GM18517 (cell line): ENCODE measurements around the gene KCNK3.
"Not testable (repeated sequence)": the region's sequence is repeated elsewhere in the genome, so short reads cannot be mapped to it uniquely, and the experiment has no call there.

Experiments
- ATAC-seq: cut with Tn5 transposase; IDR thresholded peaks from one replicate; pipeline ENCODE4 v1.9.1; 2021; ENCODE audit warnings: mild to moderate bottlenecking, moderate library complexity; ENCODE audit not compliant: unreplicated experiment

The KCNK3 gene

DNA sequence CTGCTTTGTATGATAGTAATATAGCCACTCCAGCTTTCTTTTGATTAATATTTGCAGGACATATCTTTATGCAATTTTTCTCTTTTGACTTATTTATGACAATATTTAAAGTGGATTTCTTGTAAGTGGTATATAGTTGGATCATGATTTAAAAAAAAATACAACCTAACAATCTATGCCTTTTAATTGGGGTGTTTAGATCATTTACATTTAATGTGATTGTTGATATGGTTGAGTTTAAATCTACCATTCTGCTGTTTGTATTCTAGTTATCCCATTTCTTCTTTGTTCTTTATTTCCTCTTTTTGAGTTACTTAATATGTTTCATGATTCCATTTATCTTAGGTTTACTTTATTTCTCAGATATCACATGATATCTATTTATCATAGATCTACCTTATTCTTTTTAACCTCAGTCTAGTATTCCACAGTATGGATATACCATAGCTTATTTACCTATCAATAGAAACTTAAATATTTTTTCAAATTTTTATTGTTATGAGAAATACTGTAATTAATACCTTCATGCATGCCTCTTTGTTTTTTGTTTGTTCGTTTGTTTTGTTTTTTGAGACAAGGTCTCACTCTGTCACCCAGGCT lies 32.1 kb upstream of the KCNK3 start:
- no peak for ATAC-seq

- not testable (repeated sequence) for ATAC-seq
Measured at GRCh38 chr2:26665296-26665695, 27.2 kb upstream of the KCNK3 start.

GRCh38 chr2:26666671-26667070 lies 25.9 kb upstream of the KCNK3 start:
- no peak for ATAC-seq

DNA sequence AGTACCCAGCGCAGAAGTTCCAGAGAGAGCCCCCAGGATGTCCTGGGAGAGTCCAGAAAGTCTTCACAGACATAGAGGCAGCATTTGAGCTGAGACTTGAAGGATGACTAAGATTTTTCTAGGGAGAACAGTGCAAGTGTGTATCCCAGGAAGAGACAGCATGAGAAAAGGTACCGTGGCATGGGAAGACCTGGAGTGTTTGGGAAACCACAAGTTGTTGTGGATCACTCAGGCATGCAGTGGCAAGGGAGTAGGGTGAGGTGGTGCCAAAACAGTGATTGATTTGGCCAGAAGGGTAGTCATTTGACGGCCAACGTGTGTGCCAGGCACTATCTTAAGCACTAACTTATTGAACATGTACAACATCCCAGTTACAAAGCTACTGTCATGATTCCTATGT lies 24.5 kb upstream of the KCNK3 start:
- no peak for ATAC-seq

GRCh38 chr2:26668856-26669750 lies 23.4 kb upstream of the KCNK3 start:
- no peak for ATAC-seq

- ATAC-seq: no peak
Measured at GRCh38 chr2:26670171-26670570, 22.4 kb upstream of the KCNK3 start.

DNA sequence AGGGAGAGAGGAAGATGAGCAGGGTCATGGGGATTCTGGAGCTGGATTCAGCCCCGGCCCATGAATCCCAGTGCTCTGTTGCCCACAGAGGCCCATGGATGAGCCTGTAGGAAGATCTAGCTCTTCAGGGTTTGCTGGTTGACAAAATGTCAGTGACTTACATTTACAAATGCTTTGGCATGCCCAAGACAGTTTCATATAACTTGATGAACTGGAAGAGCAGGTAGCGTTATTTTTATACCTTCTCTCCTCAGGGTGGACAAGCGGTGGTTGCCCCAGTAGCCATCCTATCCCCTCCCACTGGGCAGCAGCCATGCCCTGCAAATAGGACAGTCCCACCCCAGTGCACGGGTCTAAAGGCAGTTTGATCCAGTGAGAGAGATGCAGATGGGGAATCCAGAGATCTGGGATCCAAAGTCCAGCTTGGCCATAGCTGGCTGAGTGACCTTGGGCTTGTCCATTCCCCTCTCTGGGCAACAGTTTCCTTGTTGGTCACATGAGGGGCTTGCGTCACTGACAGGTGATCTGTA lies 21.5 kb upstream of the KCNK3 start:
- ATAC-seq: no peak

GRCh38 chr2:26671691-26672090 lies 20.8 kb upstream of the KCNK3 start:
- no peak for ATAC-seq

GRCh38 chr2:26672112-26672817 lies 20.3 kb upstream of the KCNK3 start:
- no peak for ATAC-seq

DNA sequence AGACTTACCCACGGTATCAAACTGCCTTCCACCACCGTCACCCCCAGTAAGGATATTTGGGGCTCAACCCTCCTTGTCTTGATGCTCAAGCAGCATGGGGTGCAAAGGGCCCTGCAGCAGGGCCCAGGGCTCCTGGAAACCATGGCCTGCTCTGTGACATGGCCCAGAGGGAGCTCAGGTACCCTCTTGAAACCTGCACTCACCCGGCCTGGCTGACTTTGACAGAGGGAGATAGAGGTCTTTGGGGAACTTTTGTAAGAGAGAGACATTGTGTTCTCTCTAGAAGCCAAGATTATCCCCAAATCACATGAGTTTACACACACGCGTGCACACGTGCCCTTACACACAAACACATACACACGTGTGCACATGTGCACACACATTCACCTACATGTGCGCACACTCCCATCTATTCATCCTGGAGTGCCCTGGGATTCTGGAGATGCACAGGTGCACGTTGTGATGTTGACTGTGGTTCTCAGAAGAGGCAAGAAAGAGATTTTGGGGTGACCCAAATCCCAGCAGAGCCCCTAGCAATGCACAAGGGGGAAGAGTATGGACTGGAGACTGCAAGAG lies 19.6 kb upstream of the KCNK3 start:
- no peak for ATAC-seq

GRCh38 chr2:26674002-26674751 lies 18.3 kb upstream of the KCNK3 start:
- ATAC-seq: no peak

DNA sequence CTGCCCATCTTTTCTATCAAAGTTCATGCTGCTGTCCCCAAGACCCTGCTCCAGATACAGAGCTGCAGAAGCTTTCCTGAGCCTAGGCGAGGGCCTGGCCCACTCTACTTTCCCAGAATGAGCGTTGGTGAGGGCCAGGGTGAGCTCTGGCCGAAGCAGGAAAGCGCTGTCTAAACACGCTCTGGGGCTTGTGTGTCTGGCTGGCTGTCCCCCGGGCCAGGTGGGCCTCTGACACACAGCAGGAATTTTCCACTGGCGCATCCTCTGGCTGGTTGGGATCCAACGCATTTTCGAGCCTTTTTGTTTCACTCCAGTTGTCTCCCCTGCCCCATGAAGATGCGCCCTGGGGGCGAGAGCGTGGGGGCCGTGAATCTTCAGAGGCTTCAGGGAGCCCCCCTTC lies 17.8 kb upstream of the KCNK3 start:
- no peak for ATAC-seq

DNA sequence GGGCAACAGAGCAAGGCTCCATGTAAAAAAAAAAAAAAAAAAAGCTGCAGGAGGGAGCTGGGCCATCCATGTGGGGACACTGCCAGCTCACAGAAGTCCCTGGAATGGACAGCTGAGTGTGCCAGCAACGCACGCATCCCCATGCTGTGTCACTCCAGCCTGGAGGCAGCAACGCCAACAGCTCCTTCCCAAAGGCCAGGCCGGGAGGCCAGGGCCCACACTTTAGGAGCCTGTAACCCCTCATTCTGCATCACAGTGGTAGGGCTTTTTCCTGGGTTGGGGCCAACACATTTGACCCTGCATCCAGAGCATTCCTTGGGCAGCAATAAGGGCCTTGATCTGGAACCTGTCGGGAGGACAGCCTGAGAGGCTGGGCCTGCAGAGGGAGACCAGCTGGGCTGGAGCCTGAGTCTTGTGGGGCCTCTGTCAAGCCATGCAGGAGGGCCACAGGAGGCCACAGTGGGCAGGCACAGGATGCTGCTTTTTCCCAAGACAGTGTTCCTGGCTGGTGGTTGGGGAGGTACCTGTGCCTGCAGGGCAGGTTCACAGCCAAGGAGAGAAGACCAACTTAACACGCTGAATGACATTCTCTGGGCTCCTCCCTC lies 16.8 kb upstream of the KCNK3 start:
- no peak for ATAC-seq

DNA sequence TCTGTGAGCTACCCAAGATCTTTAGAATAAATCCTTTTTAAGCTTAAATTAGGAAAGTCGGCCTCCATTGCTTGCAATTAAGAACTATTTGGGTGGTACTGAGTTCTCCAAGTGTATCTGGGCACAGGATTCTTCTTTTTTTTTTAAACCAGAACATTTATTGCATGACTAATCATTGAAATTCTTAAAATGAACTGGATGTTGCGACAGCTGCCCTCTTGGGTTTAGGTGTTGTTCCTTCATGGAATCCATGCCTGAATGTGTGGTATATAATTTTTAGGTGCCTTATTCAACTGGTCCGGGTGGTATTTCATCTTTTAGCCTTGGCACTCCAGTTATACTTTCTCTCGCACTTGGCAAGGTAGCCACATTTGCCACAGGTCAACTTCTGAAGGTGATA lies 14.5 kb upstream of the KCNK3 start:
- ATAC-seq: no peak

DNA sequence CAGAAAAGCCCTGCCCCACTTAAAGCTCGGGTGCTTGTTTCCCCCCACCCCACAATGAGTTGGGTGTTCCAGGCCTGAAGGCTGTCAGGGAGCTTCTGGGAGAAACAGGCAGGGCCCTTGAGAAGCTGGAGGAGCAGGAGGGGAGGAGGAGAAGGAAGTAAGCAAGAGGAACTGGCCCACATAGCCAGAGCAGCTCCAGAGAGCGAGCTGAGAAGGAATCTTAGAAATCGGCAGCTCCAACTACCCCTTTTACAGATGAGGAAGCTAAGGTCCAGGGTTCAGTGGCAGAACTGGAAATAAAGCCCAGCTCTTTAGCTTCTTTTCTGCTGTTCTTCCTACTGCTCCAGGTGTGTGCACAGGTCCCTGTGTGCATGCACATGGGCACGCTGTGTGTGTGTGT lies 12.7 kb upstream of the KCNK3 start:
- no peak for ATAC-seq

DNA sequence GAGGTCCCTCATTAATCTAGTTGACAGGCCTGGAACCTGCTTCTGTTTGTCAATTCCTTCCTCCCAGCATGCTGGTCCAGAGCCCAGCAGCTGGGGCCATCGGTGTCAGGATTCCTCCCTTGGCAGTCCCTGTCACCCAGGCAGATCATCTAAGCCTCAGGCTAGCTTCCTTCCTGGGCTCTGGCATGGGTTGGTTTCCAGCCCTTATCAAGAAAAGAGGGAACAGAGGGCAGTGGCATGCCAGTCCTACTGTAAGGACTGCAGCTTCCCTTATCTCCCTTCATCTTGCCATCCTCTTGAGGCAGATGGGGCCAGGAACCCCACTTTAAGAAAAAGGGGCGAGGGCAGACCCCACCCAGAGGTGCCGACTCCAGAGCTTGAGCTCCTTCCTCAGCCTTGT lies 10.9 kb upstream of the KCNK3 start:
- ATAC-seq: no peak

- no peak for ATAC-seq
Measured at GRCh38 chr2:26682155-26682554, 10.4 kb upstream of the KCNK3 start.

DNA sequence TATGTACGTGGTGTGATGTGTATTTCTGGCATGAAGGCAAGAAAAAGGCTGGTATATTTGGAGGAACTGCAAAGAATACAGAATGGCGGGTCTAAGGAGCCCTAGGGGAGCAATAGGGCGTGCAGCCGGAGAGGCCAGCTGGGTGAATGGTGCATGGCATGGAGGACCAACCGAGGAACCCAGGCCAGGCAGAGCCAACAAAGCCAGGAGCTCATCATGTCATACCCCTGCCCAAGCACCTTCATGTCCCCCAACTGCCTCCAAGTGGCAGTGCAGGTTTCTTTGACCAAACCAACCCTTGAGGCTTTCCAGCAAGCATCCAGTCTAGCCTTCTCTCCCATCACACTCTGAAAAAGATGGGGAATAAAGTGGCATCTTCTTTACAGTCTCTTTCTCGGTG lies 8.9 kb upstream of the KCNK3 start:
- no peak for ATAC-seq

DNA sequence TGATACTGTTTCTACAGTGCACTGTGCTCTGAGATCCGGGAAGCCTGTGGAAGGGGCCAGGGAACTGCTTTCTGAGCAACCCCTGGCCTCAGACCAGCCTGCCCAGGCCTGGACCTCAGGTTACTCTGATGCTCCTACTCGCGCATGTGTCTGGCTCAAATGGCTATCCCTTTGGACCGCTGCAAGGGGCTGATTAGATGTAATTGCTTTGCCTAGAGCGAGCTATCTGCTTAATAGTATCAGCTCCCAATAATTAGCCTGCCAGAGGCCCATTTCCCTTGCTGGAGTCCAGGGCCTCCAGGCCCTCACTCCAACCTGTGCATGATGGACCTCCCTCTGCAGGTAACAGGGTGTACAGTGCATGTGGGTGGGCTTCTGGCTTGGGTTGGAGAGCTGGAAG lies 7.2 kb upstream of the KCNK3 start:
- no peak for ATAC-seq
